Mesothelial cell of epicardium (in vitro differentiated cells): ENCODE measurements around the gene MAN1C1. TPM values are rescaled to one million over a fixed set of nuclear protein-coding genes. Genes with fewer than 3 reads are reported as not detected.

Experiments used
- DNase-seq, 2 experiments: peaks; one replicate each; pipeline ENCODE4 v3.0.0; 2021; ENCODE audit warnings: low spot score in 2 of 2; ENCODE audit not compliant: unreplicated experiment in 2 of 2
- H3K27ac Mint-ChIP-seq: 2 replicates; pipeline ENCODE4 v1.8.0; 2021; ENCODE audit warnings: mixed read lengths
- H3K27me3 Mint-ChIP-seq: 2 replicates; pipeline ENCODE4 v1.8.0; 2021; ENCODE audit warnings: low read depth, mixed read lengths
- H3K36me3 Mint-ChIP-seq: 2 replicates; pipeline ENCODE4 v1.8.0; 2021; ENCODE audit warnings: mixed read lengths
- H3K4me1 Mint-ChIP-seq: 2 replicates; pipeline ENCODE4 v1.8.0; 2021; ENCODE audit warnings: mixed read lengths
- H3K4me3 Mint-ChIP-seq: 2 replicates; pipeline ENCODE4 v1.8.0; 2021; ENCODE audit warnings: mild to moderate bottlenecking, moderate library complexity, mixed read lengths
- H3K9me3 Mint-ChIP-seq: 2 replicates; pipeline ENCODE4 v1.8.0; 2021; ENCODE audit warnings: mixed read lengths
- total RNA-seq: library from RNA; stranded (reverse); gene quantifications from 3 replicates; pipeline ENCODE4 v1.2.1, GENCODE V29; 2021
- TF ChIP-seq, protein P1 (sequence below): fragments of 200-600 bp; sonication (generic); IDR thresholded peaks from one replicate; pipeline ENCODE4 v1.5.0; 2021; ENCODE audit warnings: antibody characterized with exemption; ENCODE audit not compliant: unreplicated experiment

Gene MAN1C1
- total RNA-seq, 1 donor from 2014 or later = 3.2 TPM

DNA sequence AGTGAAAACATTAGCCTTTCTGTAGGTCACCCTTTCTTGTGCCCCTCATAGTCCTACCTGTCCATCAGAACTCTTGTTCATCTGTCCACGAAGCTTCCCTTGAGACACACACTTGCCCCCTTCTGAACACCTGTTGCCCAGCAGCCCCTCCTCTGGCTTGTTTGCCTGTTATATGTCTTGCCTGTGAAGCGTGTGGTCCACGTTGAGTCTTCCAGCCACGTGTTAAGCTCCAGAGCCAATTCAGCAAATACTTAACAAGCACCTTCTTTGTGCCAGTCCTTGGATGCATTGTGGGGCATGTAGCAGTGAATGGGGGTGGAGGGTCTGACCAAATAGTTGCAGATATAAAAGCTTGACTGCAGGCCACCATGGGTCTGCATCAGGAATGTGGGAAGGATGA lies 66.6 kb downstream of the MAN1C1 start:
- peaks cover 3% of the 10 kb centered on the region for H3K9me3 Mint-ChIP-seq
- H3K36me3 Mint-ChIP-seq = no peaks in the 10 kb centered on the region
- peaks cover 25% of the 10 kb centered on the region for H3K4me1 Mint-ChIP-seq
- peaks cover 3% of the 10 kb centered on the region for H3K27me3 Mint-ChIP-seq
- TF ChIP-seq, protein P1, sequence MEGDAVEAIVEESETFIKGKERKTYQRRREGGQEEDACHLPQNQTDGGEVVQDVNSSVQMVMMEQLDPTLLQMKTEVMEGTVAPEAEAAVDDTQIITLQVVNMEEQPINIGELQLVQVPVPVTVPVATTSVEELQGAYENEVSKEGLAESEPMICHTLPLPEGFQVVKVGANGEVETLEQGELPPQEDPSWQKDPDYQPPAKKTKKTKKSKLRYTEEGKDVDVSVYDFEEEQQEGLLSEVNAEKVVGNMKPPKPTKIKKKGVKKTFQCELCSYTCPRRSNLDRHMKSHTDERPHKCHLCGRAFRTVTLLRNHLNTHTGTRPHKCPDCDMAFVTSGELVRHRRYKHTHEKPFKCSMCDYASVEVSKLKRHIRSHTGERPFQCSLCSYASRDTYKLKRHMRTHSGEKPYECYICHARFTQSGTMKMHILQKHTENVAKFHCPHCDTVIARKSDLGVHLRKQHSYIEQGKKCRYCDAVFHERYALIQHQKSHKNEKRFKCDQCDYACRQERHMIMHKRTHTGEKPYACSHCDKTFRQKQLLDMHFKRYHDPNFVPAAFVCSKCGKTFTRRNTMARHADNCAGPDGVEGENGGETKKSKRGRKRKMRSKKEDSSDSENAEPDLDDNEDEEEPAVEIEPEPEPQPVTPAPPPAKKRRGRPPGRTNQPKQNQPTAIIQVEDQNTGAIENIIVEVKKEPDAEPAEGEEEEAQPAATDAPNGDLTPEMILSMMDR = no peak
- no peak overlapping the region for H3K27ac Mint-ChIP-seq
- DNase-seq = no peak
- H3K4me3 Mint-ChIP-seq = no peak overlapping the region

DNA sequence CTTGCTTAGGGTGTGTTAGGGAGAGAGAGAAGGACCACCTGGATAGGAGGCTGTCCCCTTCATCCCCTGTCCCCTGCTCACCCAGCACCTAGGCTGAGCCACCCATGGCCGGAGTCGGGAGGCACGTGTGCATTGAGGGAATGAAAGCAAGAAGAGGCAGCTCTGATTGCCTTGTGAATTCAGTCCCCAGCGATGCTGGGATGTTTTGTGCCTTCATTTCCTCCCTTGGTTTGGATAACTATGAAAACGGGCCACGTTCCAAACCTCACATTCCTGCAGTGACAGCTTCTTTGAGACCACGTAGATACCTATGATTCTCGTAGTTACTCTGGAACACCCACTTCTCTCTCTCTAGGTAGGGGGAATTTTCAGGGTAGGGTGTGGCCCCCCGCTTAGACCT lies 67.1 kb downstream of the MAN1C1 start:
- DNase-seq = no peak
- H3K9me3 Mint-ChIP-seq = no peaks in the 10 kb centered on the region
- H3K27ac Mint-ChIP-seq = peak overlapping the region; percentile 71
- no peak overlapping the region for H3K4me3 Mint-ChIP-seq
- H3K27me3 Mint-ChIP-seq = peaks cover 3% of the 10 kb centered on the region
- TF ChIP-seq, protein P1 = no peak
- H3K4me1 Mint-ChIP-seq = peaks cover 31% of the 10 kb centered on the region
- H3K36me3 Mint-ChIP-seq = no peaks in the 10 kb centered on the region

DNA sequence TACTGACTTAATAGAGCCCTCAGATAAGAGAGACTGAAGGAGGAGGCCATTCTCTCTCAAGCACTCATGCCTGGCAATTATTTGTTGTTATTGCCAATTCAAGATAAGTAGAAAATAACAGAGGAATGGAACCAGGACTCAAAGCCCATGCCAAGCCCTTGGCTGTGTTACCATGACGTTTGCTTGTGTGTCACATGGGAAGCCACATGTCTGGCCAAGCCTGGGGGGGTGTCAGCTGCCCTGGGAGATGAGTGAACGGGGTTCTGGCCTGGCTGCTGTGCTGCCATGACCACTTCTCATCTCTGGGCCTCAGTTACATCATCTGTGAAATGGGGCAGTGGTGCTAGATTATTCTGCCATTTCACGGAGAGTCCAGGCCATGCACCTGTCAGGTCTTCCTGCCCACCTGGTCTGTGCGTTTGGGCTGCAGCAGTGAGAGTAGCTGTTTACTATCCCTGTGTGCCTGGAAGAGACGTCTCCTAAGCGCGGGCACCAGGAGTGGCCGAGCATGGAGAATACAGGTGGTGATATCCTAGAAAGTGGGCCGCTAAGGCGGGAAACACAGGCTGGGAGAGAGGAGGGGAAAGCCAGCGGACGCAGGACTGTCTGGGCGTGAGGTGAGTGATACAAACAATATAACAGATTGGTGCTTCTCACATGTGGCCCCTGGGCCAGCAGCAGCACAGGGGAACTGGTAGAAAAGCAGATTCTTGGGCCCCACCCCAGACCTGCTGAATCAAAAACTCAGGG lies 67.8 kb downstream of the MAN1C1 start:
- Mint-ChIP-seq H3K27ac (peak overlapping the region; percentile 71), H3K27me3 (peaks cover 3% of the 10 kb centered on the region), H3K4me1 (peaks cover 33% of the 10 kb centered on the region), H3K9me3 (no peaks in the 10 kb centered on the region), H3K36me3 (no peaks in the 10 kb centered on the region), H3K4me3 (no peak overlapping the region)
- DNase-seq = no peak
- TF ChIP-seq, protein P1 = no peak

GRCh38 chr1:25685211-25685750 lies 68.7 kb downstream of the MAN1C1 start:
- DNase-seq = no peak
- Mint-ChIP-seq H3K4me3 (no peak overlapping the region), H3K36me3 (no peaks in the 10 kb centered on the region), H3K4me1 (peaks cover 33% of the 10 kb centered on the region), H3K9me3 (no peaks in the 10 kb centered on the region), H3K27ac (no peak overlapping the region), H3K27me3 (peaks cover 3% of the 10 kb centered on the region)
- TF ChIP-seq, protein P1 = no peak

GRCh38 chr1:25685938-25686665 lies 69.5 kb downstream of the MAN1C1 start:
- Mint-ChIP-seq H3K9me3 (no peaks in the 10 kb centered on the region), H3K27ac (no peak overlapping the region), H3K36me3 (no peaks in the 10 kb centered on the region), H3K4me3 (no peak overlapping the region), H3K4me1 (peaks cover 33% of the 10 kb centered on the region), H3K27me3 (peaks cover 3% of the 10 kb centered on the region)
- DNase-seq = no peak
- TF ChIP-seq, protein P1 = no peak
